K562 (cell line): ENCODE data around the gene BLOC1S4. TPM values are rescaled to one million over a fixed set of nuclear protein-coding genes. Genes with fewer than 3 reads are reported as not detected.
A peak's percentile ranks its signal among the peaks of the same experiment; 100 is the strongest.

Experiments
- ATAC-seq: fragments of 200-7000 bp; cut with Tn5 transposase; 3 replicates; pipeline ENCODE4 v1.9.1; 2020; ENCODE audit warnings: moderate library complexity
- BruUV-seq: library from RNA; stranded (reverse); fragments of 400-500 nt; replicated peaks from 2 replicates; lab custom pipeline; 2021; lab: Mats Ljungman, UMichigan
- CTCF ChIA-PET: fragments of 300-600 bp; formaldehyde crosslinking; extraction: SDS; loops from one replicate; lab custom pipeline; 2021; ENCODE audit warnings: low intra/inter-chr PET ratio; lab: Yijun Ruan, JAX
- POLR2A ChIA-PET: fragments of 300-600, 350-650 bp; sonication (Branson Sonifier 250); formaldehyde crosslinking; extraction: SDS; loops from one replicate; lab custom pipeline; 2021; ENCODE audit warnings: antibody characterized with exemption, inconsistent platforms; lab: Yijun Ruan, JAX
- DNase-seq, 4 experiments: peaks; one replicate each; pipeline versions ENCODE4 v3.0.0 to v3.0.0-alpha.2; 2011 to 2018; ENCODE audit warnings: low spot score in 3 of 4, mixed read lengths in 3 of 4; ENCODE audit errors: extremely low read depth in 1 of 4
- FAIRE-seq: peaks from 2 replicates; lab custom pipeline; 2011; peaks lifted over from hg19 to GRCh38; lab: Jason Lieb, UNC
- H2AFZ ChIP-seq: 2 replicates; pipeline ENCODE4 v1.6.0; 2011; ENCODE audit warnings: low read depth, low read length, control low read depth, inconsistent platforms
- H3K27ac ChIP-seq: fragments of 200-600 bp; 3 replicates; pipeline ENCODE4 v1.8.0; 2011; ENCODE audit warnings: low read depth, mild to moderate bottlenecking, control low read depth, inconsistent platforms, low read length, moderate library complexity, mixed read lengths; ENCODE audit errors: extremely low read depth
- H3K27me3 ChIP-seq, 2 experiments: fragments of 300-600 bp in 1 of 2; 2 replicates in 1 of 2; 3 replicates in 1 of 2; pipeline versions ENCODE4 v1.6.0 to v1.8.0; 2011; ENCODE audit warnings: inconsistent platforms in 2 of 2, low read length in 2 of 2, mild to moderate bottlenecking in 1 of 2, mixed read lengths in 1 of 2, moderate library complexity in 1 of 2; ENCODE audit not compliant: control insufficient read depth in 2 of 2, insufficient read depth in 2 of 2
- H3K36me3 ChIP-seq: fragments of 300-600 bp; 3 replicates; pipeline ENCODE4 v1.8.0; 2011; ENCODE audit warnings: mild to moderate bottlenecking, low read length, inconsistent platforms; ENCODE audit not compliant: control insufficient read depth, insufficient read depth
- H3K4me1 ChIP-seq, 2 experiments: fragments of 200-600 bp in 1 of 2; replicated peaks in 1 of 2; 2 replicates in 1 of 2; 3 replicates in 1 of 2; pipeline versions ENCODE4 v1.5.1 to v1.8.0; 2011; ENCODE audit warnings: inconsistent platforms in 2 of 2, low read length in 2 of 2, mild to moderate bottlenecking in 1 of 2, mixed read lengths in 1 of 2, moderate library complexity in 1 of 2; ENCODE audit not compliant: control insufficient read depth in 2 of 2, insufficient read depth in 2 of 2
- H3K4me2 ChIP-seq: 2 replicates; pipeline ENCODE4 v1.6.1; 2011; ENCODE audit warnings: low read length, control low read depth, inconsistent platforms, mixed read lengths; ENCODE audit not compliant: insufficient read depth
- H3K4me3 ChIP-seq: fragments of 200-600 bp; sonication (generic), shearing (Covaris generic); 2 replicates; pipeline ENCODE4 v1.5.1; 2016; ENCODE audit warnings: control low read depth, inconsistent platforms
- H3K79me2 ChIP-seq: fragments of 200-600 bp; 3 replicates; pipeline ENCODE4 v1.8.0; 2011; ENCODE audit warnings: low read length, inconsistent platforms; ENCODE audit not compliant: control insufficient read depth, insufficient read depth
- H3K9ac ChIP-seq, 2 experiments: 2 replicates each; pipeline versions ENCODE4 v1.6.0 to v1.6.1; 2011; ENCODE audit warnings: low read depth in 2 of 2, low read length in 2 of 2, control low read depth in 1 of 2, inconsistent platforms in 1 of 2, mild to moderate bottlenecking in 1 of 2, mixed read lengths in 1 of 2; ENCODE audit not compliant: insufficient read depth in 1 of 2
- H3K9me1 ChIP-seq: one replicate; pipeline ENCODE4 v1.6.0; 2011; ENCODE audit warnings: inconsistent platforms, mild to moderate bottlenecking, low read length, moderate library complexity; ENCODE audit not compliant: control insufficient read depth, insufficient read depth
- H3K9me3 ChIP-seq: replicated peaks from 2 replicates; pipeline ENCODE4 v1.5.1; 2011; ENCODE audit warnings: low read depth, low read length, inconsistent platforms; ENCODE audit not compliant: control insufficient read depth, insufficient read depth
- H4K20me1 ChIP-seq: replicated peaks from 2 replicates; pipeline ENCODE4 v1.6.1; 2011; ENCODE audit warnings: low read length, inconsistent platforms, mixed read lengths; ENCODE audit not compliant: control insufficient read depth, insufficient read depth
- ETV6 ChIP-seq, 3 experiments: fragments of 150-350 bp in 1 of 3; sonication (generic) in 1 of 3; formaldehyde crosslinking in 1 of 3; IDR thresholded peaks; 2 replicates each; pipeline versions ENCODE4 v1.6.1 to v1.8.0; 2014 to 2022; ENCODE audit warnings: borderline replicate concordance in 2 of 3, low read depth in 2 of 3, antibody characterized with exemption in 1 of 3, low read length in 1 of 3, mild to moderate bottlenecking in 1 of 3, missing genetic modification reagents in 1 of 3
- FOXK2 ChIP-seq, 2 experiments: fragments of 450-650 bp; IDR thresholded peaks in 1 of 2; conservative IDR thresholded peaks in 1 of 2; 2 replicates each; pipeline ENCODE4 v1.6.1; 2016; ENCODE audit warnings: low read depth in 2 of 2, mild to moderate bottlenecking in 1 of 2
- HNRNPH1 ChIP-seq: fragments of 200-400 bp; formaldehyde crosslinking; optimal IDR thresholded peaks from 2 replicates; pipeline ENCODE3; 2017; ENCODE audit warnings: low read depth, mild to moderate bottlenecking, low read length, moderate library complexity
- IFI16 ChIP-seq: fragments of 250-450 bp; sonication (Bioruptor Pico); IDR thresholded peaks from 2 replicates; pipeline ENCODE4 v2.1.2; 2022; ENCODE audit warnings: mild to moderate bottlenecking, inconsistent platforms
- IRF2 ChIP-seq: sonication (generic); formaldehyde crosslinking; IDR thresholded peaks from 2 replicates; pipeline ENCODE4 v1.8.1; 2022; ENCODE audit warnings: mild to moderate bottlenecking, missing genetic modification reagents
- JUND ChIP-seq, 2 experiments: IDR thresholded peaks; 2 replicates in 1 of 2; 3 replicates in 1 of 2; pipeline ENCODE4 v1.6.1; 2011; ENCODE audit warnings: borderline replicate concordance in 2 of 2, low read depth in 2 of 2, low read length in 2 of 2, improper control_type of control experiment in 1 of 2, missing biosample characterization in 1 of 2, missing genetic modification characterization in 1 of 2, missing genetic modification reagents in 1 of 2
- KDM1A ChIP-seq, 2 experiments: fragments of 450-650 bp; IDR thresholded peaks; 2 replicates each; pipeline ENCODE4 v1.6.1; 2016; ENCODE audit warnings: mild to moderate bottlenecking in 2 of 2
- KDM2B ChIP-seq: fragments of 250-450 bp; sonication (Bioruptor Pico); IDR thresholded peaks from 2 replicates; pipeline ENCODE4 v1.8.0; 2021; ENCODE audit warnings: mild to moderate bottlenecking, moderate library complexity
- POU5F1 ChIP-seq: fragments of 150-350 bp; IDR thresholded peaks from 2 replicates; pipeline ENCODE4 v1.6.1; 2014; ENCODE audit warnings: borderline replicate concordance, low read length, low read depth, mild to moderate bottlenecking; ENCODE audit not compliant: partially characterized antibody
- SIN3B ChIP-seq: fragments of 450-650 bp; IDR thresholded peaks from 2 replicates; pipeline ENCODE4 v1.6.1; 2017; ENCODE audit warnings: low read depth, mild to moderate bottlenecking, moderate library complexity
- ZBED1 ChIP-seq: IDR thresholded peaks from 2 replicates; pipeline ENCODE4 v1.6.1; 2014
- ZNF134 ChIP-seq: fragments of 250-450 bp; sonication (Bioruptor Pico); conservative IDR thresholded peaks from 2 replicates; pipeline ENCODE4 v1.4.0; 2020
- WGBS: fragments of 100-300 bp; shearing (Covaris generic); methylation state at CpG from one replicate; pipeline ENCODE4 v1.1.6; 2016; ENCODE audit warnings: low coverage, mixed read lengths; ENCODE audit not compliant: insufficient coverage; ENCODE audit errors: missing lambda C conversion rate; 5-methylcytosine and 5-hydroxymethylcytosine counted together
- in situ Hi-C: fragments of 300-500 bp; cut with MboI; formaldehyde crosslinking; loops from 4 replicates; pipeline ENCODE4 v1.15.0; 2018; ENCODE audit warnings: inconsistent platforms, mixed read lengths
- intact Hi-C: fragments of 100-400 bp; cut with micrococcal nuclease; formaldehyde crosslinking; loops from 2 replicates; pipeline ENCODE4 v1.14.2; 2022
- polyA plus RNA-seq, 8 experiments: library from polyadenylated mRNA; depleted of rRNA in 4 of 8; stranded (reverse) in 5 of 8; unstranded in 3 of 8; fragments of >200 nt; fragmentation: Nextera tagmentation in 2 of 8; fragmentation: Illumina TruSeq in 1 of 8; extraction: Ambion mirVana in 2 of 8; extraction: Trizol in 1 of 8; gene quantifications; 2 replicates each; pipeline versions ENCODE4 v1.2.1 to v1.2.3, GENCODE V29; 2011 to 2014; ENCODE audit warnings: inconsistent platforms in 1 of 8, missing spikeins in 1 of 8
- total RNA-seq, 7 experiments: library from RNA; depleted of rRNA in 6 of 7; stranded (reverse); fragments of >200 nt in 6 of 7; fragmentation: Illumina TruSeq in 2 of 7; extraction: Trizol in 2 of 7; gene quantifications; 2 replicates each; pipeline versions ENCODE4 v1.2.1 to v1.2.3, GENCODE V29; 2011 to 2021; ENCODE audit warnings: low replicate concordance in 1 of 7
- TF ChIP-seq, protein P1 (sequence below): sonication (generic); formaldehyde crosslinking; IDR thresholded peaks from 2 replicates; pipeline ENCODE4 v1.8.1; 2023; ENCODE audit warnings: mild to moderate bottlenecking, missing genetic modification reagents

BLOC1S4 gene
- total and polyA plus RNA-seq, 9 of the 15 experiments (the other 6 are each of a cell fraction or from before 2014, with no cell fraction given): 3.1 to 31.6 (median 11.2) TPM

DNA sequence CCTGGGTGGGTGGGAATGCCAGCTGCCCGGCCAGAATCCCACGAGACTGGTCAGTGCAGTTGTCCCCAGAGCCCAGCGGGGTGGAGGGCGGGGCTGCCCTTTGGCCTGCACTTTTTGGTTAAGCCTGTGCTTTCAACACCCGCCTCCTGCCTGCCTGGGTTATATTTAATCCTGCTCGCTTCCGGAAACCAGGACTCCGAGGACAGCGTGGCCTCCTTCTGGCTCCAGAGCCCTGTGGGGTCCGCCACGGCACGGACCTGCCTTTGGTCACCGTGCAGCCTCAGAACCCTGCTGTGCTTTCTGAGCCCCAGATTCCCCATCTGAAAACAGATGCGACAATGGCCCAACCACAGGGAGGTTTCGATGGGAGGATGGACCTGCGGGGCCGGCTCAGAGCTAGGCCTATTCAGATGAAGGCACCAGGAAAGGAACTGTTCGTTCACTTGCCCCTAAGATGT is 37.2 kb downstream of the BLOC1S4 start (continued):
- no peak for TF ChIP-seq JUND (IDR thresholded peaks at IDR 0.05; ENCODE audit: borderline replicate concordance, low read depth, low read length)
- TF ChIP-seq JUND (tag; IDR thresholded peaks at IDR 0.05; ENCODE audit: borderline replicate concordance, low read depth, low read length): peak; percentile 28; the same call in 1 of the 3 replicates
- no peak for TF ChIP-seq HNRNPH1
- TF ChIP-seq, all 486 proteins: peak for 49

DNA sequence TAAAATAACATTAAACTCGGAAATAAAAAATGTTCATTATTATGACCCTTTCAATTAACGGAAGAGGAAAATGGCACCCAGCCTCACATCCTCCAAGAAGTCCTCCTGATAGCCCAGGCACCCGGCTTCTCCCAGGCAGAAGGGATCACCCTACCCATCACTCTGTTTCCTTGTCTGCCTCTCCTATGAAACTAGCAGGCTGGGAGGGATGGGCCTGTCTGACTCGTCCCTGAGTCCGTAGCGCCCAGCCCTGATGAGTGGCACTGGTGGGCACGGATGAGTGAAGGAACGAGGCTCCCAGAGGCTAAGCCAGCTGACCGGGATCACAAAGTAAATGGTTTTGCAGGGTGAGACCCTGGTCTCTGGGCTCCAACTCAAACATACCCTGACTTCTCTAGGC is 37.9 kb downstream of the BLOC1S4 start:
- DNase-seq: no peak
- Histone ChIP-seq H3K4me1 (peaks cover 54 to 56% of the 10 kb centered on the region in 2 experiments), H3K27me3 (no peaks in the 10 kb centered on the region), H3K79me2 (no peaks in the 10 kb centered on the region), H3K4me2 (no peak overlapping the region)
- WGBS: 82% methylated on average over 9 of the region's 9 CpGs
- in situ Hi-C loops: no loop called here
- CTCF ChIA-PET: no interaction called here
- no peak for TF ChIP-seq ETV6 (IDR thresholded peaks at IDR 0.05; ENCODE audit: borderline replicate concordance in 1 of 2, low read depth in 2 of 2, low read length in 1 of 2)
- no peak for TF ChIP-seq ETV6 (CRISPR knock-in tag; IDR thresholded peaks at IDR 0.05; ENCODE audit: borderline replicate concordance)
- TF ChIP-seq IFI16 (CRISPR knock-in tag): no peak
- TF ChIP-seq ZBED1: no peak
- no peak for TF ChIP-seq POU5F1
- no peak for TF ChIP-seq KDM2B (CRISPR knock-in tag)
- no peak for TF ChIP-seq ZNF134 (CRISPR knock-in tag)
- no peak for TF ChIP-seq SIN3B
- TF ChIP-seq FOXK2 (conservative IDR thresholded peaks at IDR 0.05 in 1 of 2, IDR thresholded peaks at IDR 0.05 in 1 of 2; ENCODE audit: low read depth in 2 of 2): no peak
- TF ChIP-seq, protein P1, sequence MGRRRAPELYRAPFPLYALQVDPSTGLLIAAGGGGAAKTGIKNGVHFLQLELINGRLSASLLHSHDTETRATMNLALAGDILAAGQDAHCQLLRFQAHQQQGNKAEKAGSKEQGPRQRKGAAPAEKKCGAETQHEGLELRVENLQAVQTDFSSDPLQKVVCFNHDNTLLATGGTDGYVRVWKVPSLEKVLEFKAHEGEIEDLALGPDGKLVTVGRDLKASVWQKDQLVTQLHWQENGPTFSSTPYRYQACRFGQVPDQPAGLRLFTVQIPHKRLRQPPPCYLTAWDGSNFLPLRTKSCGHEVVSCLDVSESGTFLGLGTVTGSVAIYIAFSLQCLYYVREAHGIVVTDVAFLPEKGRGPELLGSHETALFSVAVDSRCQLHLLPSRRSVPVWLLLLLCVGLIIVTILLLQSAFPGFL: no peak
- TF ChIP-seq IRF2 (CRISPR knock-in tag): no peak
- TF ChIP-seq KDM1A (IDR thresholded peaks at IDR 0.05): no peak
- TF ChIP-seq, all 486 proteins: peak for 0
- ATAC-seq (no peak), FAIRE-seq (no peak)
- no peaks in the 10 kb centered on the region for H3K36me3 ChIP-seq
- H3K4me3 ChIP-seq: no peak overlapping the region
- no peaks in the 10 kb centered on the region for H4K20me1 ChIP-seq
- H3K9ac ChIP-seq: peak overlapping the region; percentile 31 to 57; a peak in 3 of 4 replicates
- POLR2A ChIA-PET: interaction anchor here (0.6 kb wide), 1 partner anchor 67 kb away, joined by 4 read pairs; no protein-coding TSS in a partner anchor
- H3K9me3 ChIP-seq: no peaks in the 10 kb centered on the region
- no peaks in the 10 kb centered on the region for H3K9me1 ChIP-seq
- peak overlapping the region; percentile 94; the same call in 1 of the 2 replicates for H2AFZ ChIP-seq
- intact Hi-C loops: loop anchor here (2.0 kb wide), 1 partner anchor 23 kb away; no protein-coding TSS in a partner anchor
- peak overlapping the region; percentile 80; the same call in 2 of the 3 replicates for H3K27ac ChIP-seq
- BruUV-seq: no TSS peak
